Measurements from ENCODE around the gene SPACDR. TPM values are rescaled to one million over a fixed set of nuclear protein-coding genes. Genes with fewer than 3 reads are reported as not detected.

The SPACDR gene
- total RNA-seq, 1 donor from 2014 or later = 1.1 TPM

DNA sequence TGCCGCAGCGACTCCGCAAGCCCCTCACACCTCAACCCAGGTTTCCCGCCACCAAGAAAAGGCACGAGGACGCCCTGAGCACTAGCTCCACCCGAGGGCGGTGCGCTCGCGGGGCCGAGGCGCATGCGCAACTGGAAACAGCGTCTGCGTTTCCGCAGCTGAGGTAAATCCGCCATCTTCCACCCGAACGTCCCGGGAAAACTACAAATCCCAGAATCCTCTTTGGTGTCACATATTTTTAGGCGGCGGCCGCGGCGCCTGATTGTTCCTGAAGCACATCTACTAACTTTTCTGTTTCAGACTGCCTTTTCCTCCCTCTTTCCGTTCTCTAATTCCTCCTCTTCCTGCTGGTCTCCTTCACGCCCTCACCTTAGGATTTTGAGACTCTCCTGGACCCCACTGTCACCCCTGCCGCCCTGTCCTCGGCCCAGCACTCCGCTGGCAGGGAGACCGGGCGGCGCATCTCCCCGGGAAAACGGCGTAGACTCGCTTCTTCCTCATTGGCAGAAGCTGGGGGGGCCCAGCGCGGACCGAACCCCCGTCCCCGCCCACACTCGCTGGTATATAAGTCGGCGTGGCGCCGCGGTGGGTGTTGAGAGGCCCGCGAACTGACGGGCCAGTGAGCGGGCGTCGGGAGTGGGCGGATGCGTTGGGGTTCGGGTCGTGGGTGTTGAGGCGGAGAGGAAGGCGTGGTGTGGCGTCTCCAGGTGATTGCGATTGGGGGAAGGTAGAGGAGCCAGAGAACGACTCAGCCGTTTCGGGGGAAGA is 35.7 kb downstream of the SPACDR start, which contains the start of gene ZCWPW1:
ZCWPW1 (minus strand) TSS at position 505 of the 768 bp plus-strand sequence. CDS start 8,054 bp downstream, outside the sequence.
- intact Hi-C loops (cut with DNase I) = loop anchor here (1.0 kb wide), 1 partner anchor 8 kb away; the partner anchor contains the start of gene PPP1R35
- DNase-seq (ENCODE audit: low spot score) = peak; percentile 97

DNA sequence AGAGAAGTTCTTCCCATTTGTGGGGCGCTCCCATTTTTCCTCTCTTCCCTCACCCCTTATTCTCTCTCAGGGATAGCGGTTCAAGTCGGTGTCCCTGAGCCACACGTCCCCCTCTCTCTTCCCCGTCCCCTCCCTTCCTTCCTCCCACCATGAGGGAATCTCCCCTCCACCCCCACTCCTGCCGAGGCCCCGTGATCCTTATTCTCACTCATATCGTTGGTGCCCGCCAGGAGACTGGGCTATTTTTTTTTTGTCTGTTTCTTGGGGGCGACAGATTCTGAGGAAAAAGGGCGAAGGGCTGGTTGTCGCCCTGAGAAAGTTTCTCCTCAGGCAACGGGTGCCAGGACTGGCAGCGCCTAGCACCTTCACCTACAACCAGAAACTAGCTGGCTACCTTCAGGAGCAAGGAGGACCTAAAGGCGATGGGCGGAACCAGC is 36.3 kb downstream of the SPACDR start:
- no peak for DNase-seq (ENCODE audit: low spot score)
- intact Hi-C loops (cut with DNase I) = loop anchor here (1.0 kb wide), 1 partner anchor 9 kb away; the partner anchor contains the start of gene PPP1R35

GRCh38 chr7:100426516-100426915 is 37.5 kb downstream of the SPACDR start:
- DNase-seq (ENCODE audit: low spot score) = no peak
- intact Hi-C loops (cut with DNase I) = no loop called here

- intact Hi-C loops (cut with DNase I) = no loop called here
- no peak for DNase-seq (ENCODE audit: low spot score)
Measured at GRCh38 chr7:100425347-100425746, 38.7 kb downstream of the SPACDR start.

DNA sequence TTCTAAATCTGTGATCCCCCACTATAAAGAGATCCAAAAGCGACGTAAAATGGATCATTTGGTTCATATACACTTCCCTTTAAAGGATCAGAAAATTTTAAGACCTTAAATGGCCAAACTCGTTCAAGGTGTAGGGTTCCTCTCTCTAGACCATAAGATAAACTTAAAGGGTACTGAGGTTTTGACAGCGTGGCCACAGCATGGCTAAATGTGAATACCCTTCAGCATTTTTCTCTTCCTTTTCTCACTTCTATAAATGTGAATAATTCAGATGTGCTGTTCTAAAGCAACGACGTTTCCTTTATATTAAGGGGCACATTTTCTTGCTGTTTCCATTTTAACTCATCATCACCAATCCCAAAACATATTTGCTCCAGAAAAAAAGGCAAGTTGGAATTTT is 40.7 kb downstream of the SPACDR start:
- no peak for DNase-seq (ENCODE audit: low spot score)
- intact Hi-C loops (cut with DNase I) = no loop called here

DNA sequence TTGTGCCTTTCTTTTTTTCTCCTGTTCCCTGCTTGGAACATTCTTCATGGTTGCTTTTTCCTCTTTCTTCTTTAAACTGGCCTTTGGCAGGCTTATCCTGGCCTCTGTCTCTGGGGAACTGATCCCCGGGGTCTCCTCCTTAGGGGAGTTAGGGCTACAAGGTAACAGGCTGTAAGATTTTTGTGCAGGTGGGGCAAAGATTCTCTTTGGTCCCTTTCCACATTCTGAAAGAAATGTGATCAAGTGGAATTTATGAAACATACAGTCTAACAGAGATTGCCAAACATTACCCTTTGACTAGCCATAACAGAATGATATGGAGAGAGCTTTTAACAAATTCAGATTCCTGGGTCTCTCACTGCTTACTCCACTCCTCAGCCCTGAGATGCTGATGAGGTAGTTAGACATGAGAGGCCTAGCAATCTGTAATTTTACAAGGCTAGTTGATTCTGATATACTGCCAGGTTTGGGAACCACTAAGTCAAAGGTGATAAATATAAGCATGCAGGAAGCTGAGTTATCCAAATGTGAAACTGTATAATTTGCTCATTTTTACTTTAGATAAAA is 44.3 kb downstream of the SPACDR start:
- no peak for DNase-seq (ENCODE audit: low spot score)
- intact Hi-C loops (cut with DNase I) = no loop called here

DNA sequence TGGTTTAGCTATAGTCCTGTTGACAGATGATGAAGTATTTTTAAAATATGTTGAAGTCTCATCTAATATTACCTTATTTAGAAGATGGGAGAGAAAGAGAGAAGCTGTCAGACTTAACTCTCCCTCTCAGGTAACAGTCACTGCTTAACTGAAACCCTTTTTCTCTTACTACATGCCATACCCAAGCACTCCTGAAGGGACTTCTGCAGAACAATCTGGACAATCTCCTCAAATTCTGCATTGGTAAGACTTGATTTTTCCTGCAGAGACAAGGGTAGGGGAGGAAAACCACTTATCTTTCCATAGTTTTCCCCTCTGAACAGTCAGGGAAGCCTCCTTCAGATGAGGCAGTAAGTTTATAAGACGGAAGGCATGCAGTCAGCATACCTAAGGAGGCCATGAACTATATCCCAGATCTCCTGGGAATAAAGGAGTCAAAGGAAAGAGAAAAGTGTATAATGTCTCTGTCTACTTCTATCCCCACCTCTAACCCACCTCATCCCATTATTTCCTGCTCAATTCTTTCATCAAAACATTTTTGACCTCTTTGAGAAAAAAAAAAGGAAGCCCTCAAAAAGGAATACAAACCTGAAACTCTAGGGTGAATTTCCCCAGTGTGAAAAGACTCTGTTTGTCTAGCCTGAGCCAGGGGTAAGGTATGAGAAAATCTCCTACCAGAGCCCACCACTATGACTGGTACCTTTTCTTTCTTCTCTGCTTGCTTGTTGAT is 45.0 kb downstream of the SPACDR start:
- DNase-seq (ENCODE audit: low spot score) = no peak
- intact Hi-C loops (cut with DNase I) = no loop called here

GRCh38 chr7:100415448-100415847 is 48.6 kb downstream of the SPACDR start:
- intact Hi-C loops (cut with DNase I) = no loop called here
- DNase-seq (ENCODE audit: low spot score) = no peak

DNA sequence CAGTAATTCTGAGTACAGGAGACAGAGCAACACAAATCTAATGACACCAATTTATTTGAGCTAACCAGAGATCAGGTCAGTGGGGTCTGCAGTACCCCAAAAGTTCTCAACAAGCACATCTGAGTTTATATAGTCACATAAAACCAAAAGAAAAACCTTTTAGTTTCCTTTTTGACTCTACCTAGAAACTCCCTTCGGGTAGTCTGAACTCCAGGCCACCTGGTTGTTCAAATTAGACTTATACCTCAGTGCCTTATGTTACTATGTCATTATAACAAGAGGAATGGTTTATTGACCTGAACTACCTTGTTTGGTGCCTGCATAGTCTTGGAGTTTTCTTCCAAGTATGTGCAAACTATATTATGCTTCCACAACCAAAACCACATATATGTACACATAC is 50.2 kb downstream of the SPACDR start:
- DNase-seq (ENCODE audit: low spot score) = no peak
- intact Hi-C loops (cut with DNase I) = no loop called here

DNA sequence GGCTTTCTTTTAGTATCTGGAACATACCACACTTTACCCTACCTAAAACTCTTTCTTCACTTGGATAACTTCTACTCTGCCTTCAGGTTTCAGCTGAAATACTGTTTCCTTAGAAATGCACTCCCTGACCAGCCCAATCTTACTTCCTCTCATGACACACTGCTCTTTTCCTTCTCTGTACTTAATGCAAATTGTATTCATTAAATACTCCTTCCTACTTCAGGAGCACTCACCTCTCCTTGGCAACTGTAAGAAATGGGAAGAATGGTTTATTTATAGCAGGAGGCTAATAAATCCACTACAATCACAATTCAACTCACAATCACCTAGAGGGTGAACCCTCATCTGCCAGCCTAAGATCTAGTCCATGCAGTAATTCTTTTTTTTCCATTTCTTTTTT is 50.7 kb downstream of the SPACDR start:
- DNase-seq (ENCODE audit: low spot score) = no peak
- intact Hi-C loops (cut with DNase I) = no loop called here

GRCh38 chr7:100411101-100411500 is 53.0 kb downstream of the SPACDR start:
- intact Hi-C loops (cut with DNase I) = no loop called here
- DNase-seq (ENCODE audit: low spot score) = no peak

DNA sequence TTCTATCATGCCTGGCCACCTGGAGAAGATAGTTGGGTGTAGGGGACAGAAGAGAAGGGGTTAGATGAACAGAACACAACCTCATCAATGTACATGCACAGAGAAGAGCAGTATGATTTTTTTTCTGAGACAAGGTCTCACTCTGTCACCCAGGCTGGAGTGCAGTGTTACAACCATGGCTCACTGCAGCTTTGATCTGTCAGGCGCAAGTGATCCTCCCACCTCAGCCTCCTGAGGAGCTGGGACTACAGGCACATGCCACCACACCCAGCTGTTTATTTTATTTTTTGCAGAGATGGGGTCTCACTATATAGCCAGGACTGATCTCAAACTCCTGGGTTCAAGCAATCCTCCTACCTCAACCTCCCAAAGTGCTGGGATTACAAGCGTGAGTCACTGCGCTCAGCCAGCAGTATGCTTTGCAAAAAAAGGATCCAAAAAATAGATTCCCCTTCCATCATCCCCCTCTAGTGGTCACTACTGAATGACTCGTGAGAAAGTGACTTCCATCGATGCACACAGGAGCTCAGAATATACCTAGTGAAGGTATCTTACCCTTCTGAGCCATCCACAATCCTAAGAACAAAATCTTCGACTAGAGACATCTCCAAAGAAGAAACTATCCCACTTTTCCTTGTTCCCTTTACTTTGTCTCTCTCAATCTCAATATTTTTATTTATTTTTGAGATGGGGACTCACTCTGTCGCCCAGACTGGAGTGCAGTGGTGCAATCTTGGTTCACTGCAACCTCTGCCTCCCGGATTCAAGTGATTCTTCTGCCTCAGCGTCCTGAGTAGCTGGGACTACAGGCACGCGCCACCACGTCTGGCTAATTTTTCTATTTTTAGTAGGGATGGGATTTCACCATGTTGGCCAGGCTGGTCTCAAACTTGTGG is 56.5 kb downstream of the SPACDR start:
- intact Hi-C loops (cut with DNase I) = no loop called here
- no peak for DNase-seq (ENCODE audit: low spot score)

- intact Hi-C loops (cut with DNase I) = no loop called here
Measured at GRCh38 chr7:100406767-100407166, 57.3 kb downstream of the SPACDR start.

More at GRCh38 chr7:100406767-100407166, 57.3 kb downstream of the SPACDR start:
- no peak for DNase-seq (ENCODE audit: low spot score)

Other genes starting within 250 kb of the SPACDR start
- not detected for gene PVRIG, start 244.3 kb downstream of the SPACDR start, total RNA-seq
- not detected for gene SPDYE3, start 156.6 kb downstream of the SPACDR start, total RNA-seq
- gene PILRB, start 106.1 kb downstream of the SPACDR start, total RNA-seq = 11.6 TPM
- 2.3 TPM for gene PILRA, start 90.8 kb downstream of the SPACDR start, total RNA-seq
- 3.4 TPM for gene ZCWPW1, start 35.6 kb downstream of the SPACDR start, total RNA-seq
- 19.7 TPM for gene MEPCE, start 34.4 kb downstream of the SPACDR start, total RNA-seq
- 15.7 TPM for gene PPP1R35, start 27.8 kb downstream of the SPACDR start, total RNA-seq
- gene TSC22D4, start 15.0 kb upstream of the SPACDR start, total RNA-seq = 35.0 TPM
- gene NYAP1, start 19.7 kb upstream of the SPACDR start, total RNA-seq = 0.22 TPM
- gene AGFG2, start 74.9 kb upstream of the SPACDR start, total RNA-seq = 28.6 TPM
- gene SAP25, start 109.6 kb upstream of the SPACDR start, total RNA-seq = not detected
- gene LRCH4, start 121.9 kb upstream of the SPACDR start, total RNA-seq = 25.8 TPM
- gene FBXO24, start 122.1 kb upstream of the SPACDR start, total RNA-seq = 0.40 TPM
- 39.5 TPM for gene PCOLCE, start 138.1 kb upstream of the SPACDR start, total RNA-seq
- 9.2 TPM for gene MOSPD3, start 148.3 kb upstream of the SPACDR start, total RNA-seq
- 0.13 TPM for gene TFR2, start 177.3 kb upstream of the SPACDR start, total RNA-seq
- gene ACTL6B, start 192.2 kb upstream of the SPACDR start, total RNA-seq = not detected
- 123 TPM for gene GNB2, start 209.5 kb upstream of the SPACDR start, total RNA-seq
- gene GIGYF1, start 230.0 kb upstream of the SPACDR start, total RNA-seq = 23.9 TPM
- 25.1 TPM for gene POP7, start 241.9 kb upstream of the SPACDR start, total RNA-seq

Measured in cardiac septum (tissue), 1 donor.